Uterus (tissue), 4 donors: ENCODE results near the gene SLC25A53. TPM values are rescaled to one million over a fixed set of nuclear protein-coding genes. Genes with fewer than 3 reads are reported as not detected.

Experiments used
- DNase-seq, 2 donors: peaks; one replicate each; pipeline ENCODE4 v3.0.0-alpha.2; 2019 to 2020
- H3K27ac ChIP-seq, 2 donors: fragments of 200-600 bp; sonication (generic); 1 replicate in 1 of 2; 2 replicates in 1 of 2; pipeline ENCODE4 v1.5.1; 2016 to 2018
- H3K27me3 ChIP-seq, 2 donors: fragments of 200-600 bp; sonication (generic); one replicate each; pipeline ENCODE4 v1.5.1; 2018 to 2019; ENCODE audit warnings: control low read depth in 1 of 2
- H3K36me3 ChIP-seq, 2 donors: fragments of 200-600 bp; sonication (generic); one replicate each; pipeline ENCODE4 v1.5.1; 2019; ENCODE audit warnings: control low read depth in 1 of 2
- H3K4me1 ChIP-seq, 2 donors: fragments of 200-600 bp; sonication (generic); one replicate each; pipeline ENCODE4 v1.5.1; 2018 to 2019; ENCODE audit warnings: control low read depth in 1 of 2
- H3K4me3 ChIP-seq, 2 donors: fragments of 200-600 bp; sonication (generic); 1 replicate in 1 of 2; 2 replicates in 1 of 2; pipeline ENCODE4 v1.5.1; 2018 to 2019; ENCODE audit warnings: mild to moderate bottlenecking in 1 of 2
- H3K9me3 ChIP-seq, 2 donors: fragments of 200-600 bp; sonication (generic); one replicate each; pipeline ENCODE4 v1.5.1; 2019; ENCODE audit warnings: control low read depth in 1 of 2
- POLR2A ChIP-seq, 2 donors: fragments of 450-650 bp; IDR thresholded peaks; one replicate each; pipeline ENCODE4 v1.6.1; 2016; ENCODE audit warnings: antibody characterized with exemption in 2 of 2, mild to moderate bottlenecking in 1 of 2, moderate library complexity in 1 of 2
- intact Hi-C: fragments of 100-400 bp; cut with DNase I; formaldehyde crosslinking; loops from one replicate; pipeline ENCODE4 v1.15.1; 2023; ENCODE audit warnings: low total_unique reads
- total RNA-seq, 4 donors: library from RNA; depleted of rRNA in 3 of 4; stranded (reverse); fragments of >200 nt in 3 of 4; gene quantifications; one replicate each; pipeline versions ENCODE4 v1.1.0 to v1.2.4, GENCODE V29; 2014 to 2023
- TF ChIP-seq, protein P1 (sequence below), 4 experiments: fragments of 200-600 bp in 2 of 4; fragments of 450-650 bp in 2 of 4; sonication (generic) in 2 of 4; IDR thresholded peaks; one replicate each; pipeline ENCODE4 v1.5.1; 2016 to 2019; ENCODE audit warnings: antibody characterized with exemption in 4 of 4, mild to moderate bottlenecking in 2 of 4, moderate library complexity in 1 of 4
- donor health status: DM: yes; HTN: yes; CAD: no.

Gene SLC25A53
- total RNA-seq, 4 donors from 2014 or later, result 10.2 to 22.4 (median 19.2) TPM; not detected in 1

DNA sequence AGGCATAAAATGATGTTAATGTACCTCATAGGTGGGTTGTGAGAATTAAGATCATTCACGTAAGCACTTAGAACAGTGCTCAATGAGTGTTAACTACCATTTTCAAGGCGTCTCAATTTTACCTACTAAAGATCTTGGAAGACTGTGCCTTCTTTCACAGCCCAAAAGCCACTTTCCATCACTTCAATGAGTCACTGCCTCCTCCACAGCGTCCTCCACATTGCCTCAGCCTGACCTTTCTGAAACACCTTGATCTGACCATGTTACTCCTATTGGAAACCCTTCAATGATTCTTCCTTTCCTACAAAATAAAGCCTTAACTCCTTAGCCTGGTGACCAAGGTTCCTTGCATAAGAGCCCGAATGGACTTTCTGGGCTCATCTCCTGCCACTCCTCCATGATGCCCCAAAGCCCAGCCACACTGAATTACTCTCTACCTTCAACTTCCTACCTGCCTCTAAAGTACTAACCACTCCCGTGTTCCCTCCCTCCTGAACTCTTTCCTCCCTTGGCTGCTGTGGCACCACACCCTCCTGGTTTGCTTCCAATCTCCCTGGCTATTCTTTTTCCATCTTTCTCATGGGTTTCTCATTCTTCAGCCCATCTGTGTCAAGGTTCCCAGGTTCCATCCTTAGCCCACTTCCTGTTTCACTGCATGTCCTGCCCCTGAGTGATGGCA lies 22.1 kb downstream of the SLC25A53 start:
- Histone ChIP-seq H3K9me3 (no peaks in the 10 kb centered on the region), H3K36me3 (no peaks in the 10 kb centered on the region), H3K27ac (no peak overlapping the region), H3K4me3 (no peak overlapping the region), H3K27me3 (no peaks in the 10 kb centered on the region), H3K4me1 (no peaks in the 10 kb centered on the region)
- no peak for TF ChIP-seq POLR2A (IDR thresholded peaks at IDR 0.05)
- TF ChIP-seq, protein P1, sequence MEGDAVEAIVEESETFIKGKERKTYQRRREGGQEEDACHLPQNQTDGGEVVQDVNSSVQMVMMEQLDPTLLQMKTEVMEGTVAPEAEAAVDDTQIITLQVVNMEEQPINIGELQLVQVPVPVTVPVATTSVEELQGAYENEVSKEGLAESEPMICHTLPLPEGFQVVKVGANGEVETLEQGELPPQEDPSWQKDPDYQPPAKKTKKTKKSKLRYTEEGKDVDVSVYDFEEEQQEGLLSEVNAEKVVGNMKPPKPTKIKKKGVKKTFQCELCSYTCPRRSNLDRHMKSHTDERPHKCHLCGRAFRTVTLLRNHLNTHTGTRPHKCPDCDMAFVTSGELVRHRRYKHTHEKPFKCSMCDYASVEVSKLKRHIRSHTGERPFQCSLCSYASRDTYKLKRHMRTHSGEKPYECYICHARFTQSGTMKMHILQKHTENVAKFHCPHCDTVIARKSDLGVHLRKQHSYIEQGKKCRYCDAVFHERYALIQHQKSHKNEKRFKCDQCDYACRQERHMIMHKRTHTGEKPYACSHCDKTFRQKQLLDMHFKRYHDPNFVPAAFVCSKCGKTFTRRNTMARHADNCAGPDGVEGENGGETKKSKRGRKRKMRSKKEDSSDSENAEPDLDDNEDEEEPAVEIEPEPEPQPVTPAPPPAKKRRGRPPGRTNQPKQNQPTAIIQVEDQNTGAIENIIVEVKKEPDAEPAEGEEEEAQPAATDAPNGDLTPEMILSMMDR (IDR thresholded peaks at IDR 0.05), result no peak
- DNase-seq, result no peak
- intact Hi-C loops, result no loop called here

DNA sequence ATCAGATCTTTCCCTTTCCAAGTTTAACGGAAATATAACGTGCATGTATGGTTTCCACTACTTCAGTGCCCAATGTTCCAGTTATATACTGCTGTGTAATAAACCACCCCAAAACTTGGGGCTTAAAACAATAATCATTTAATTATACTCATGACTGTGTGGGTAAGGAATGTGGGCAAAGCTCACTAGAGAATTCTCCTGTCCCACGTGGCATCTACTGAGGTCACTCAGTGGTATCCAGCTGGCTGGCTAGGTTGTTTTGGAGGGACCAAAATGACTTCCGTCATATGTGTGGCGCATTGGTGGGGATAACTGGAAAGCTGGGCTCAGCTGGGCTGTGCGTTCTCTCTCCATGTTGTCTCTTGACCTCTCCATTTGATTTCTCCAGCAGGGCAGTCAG lies 26.0 kb downstream of the SLC25A53 start:
- intact Hi-C loops, result no loop called here
- Histone ChIP-seq H3K27me3 (no peaks in the 10 kb centered on the region), H3K4me1 (no peaks in the 10 kb centered on the region), H3K36me3 (no peaks in the 10 kb centered on the region), H3K27ac (no peak overlapping the region), H3K9me3 (no peaks in the 10 kb centered on the region), H3K4me3 (no peak overlapping the region)
- DNase-seq, result no peak
- TF ChIP-seq, protein P1 (IDR thresholded peaks at IDR 0.05), result no peak
- TF ChIP-seq POLR2A (IDR thresholded peaks at IDR 0.05), result no peak

DNA sequence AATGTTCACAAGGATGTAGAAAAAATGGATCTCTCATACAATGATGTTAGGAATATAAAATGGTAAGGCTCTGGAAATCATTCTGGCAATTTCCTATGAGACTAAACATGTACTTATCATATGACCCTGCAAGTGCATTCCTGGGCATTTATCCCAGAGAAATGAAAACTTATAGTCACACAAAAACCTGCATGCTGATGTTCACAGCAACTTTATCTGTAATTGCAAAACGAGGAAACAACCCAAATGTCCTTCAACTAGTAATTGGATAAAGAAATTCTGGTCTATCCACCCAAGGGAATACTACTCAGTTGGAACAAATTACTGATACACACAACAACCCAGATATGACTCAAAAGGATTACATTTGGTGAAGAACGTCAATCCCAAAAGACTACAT lies 30.0 kb downstream of the SLC25A53 start:
- no peak overlapping the region for H3K4me3 ChIP-seq
- no peaks in the 10 kb centered on the region for H3K27me3 ChIP-seq
- no peak overlapping the region for H3K27ac ChIP-seq
- intact Hi-C loops, result no loop called here
- no peak for DNase-seq
- TF ChIP-seq, protein P1 (IDR thresholded peaks at IDR 0.05), result no peak
- TF ChIP-seq POLR2A (IDR thresholded peaks at IDR 0.05), result no peak
- H3K9me3 ChIP-seq, result no peaks in the 10 kb centered on the region
- no peaks in the 10 kb centered on the region for H3K36me3 ChIP-seq
- no peaks in the 10 kb centered on the region for H3K4me1 ChIP-seq

DNA sequence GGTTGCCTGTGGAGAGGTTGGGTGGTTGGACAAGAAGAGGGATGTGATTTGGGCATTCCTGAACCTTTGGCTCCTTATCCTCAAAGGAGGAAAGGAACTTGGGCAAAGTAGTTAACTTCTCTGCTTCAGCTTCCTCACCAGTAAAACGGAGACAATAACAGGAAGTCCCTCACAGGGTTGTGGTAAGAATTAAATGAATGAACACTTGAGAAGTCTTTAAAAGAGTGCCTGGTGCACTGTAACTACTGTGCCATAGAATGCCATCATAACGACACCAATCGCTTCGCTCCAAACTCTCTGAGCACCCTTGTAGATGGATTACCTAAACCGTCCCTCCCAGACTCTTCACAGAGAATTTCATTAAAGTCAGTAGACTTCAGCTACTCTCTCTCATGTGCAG lies 34.0 kb downstream of the SLC25A53 start:
- Histone ChIP-seq H3K36me3 (no peaks in the 10 kb centered on the region), H3K9me3 (no peaks in the 10 kb centered on the region), H3K4me1 (no peaks in the 10 kb centered on the region), H3K4me3 (no peak overlapping the region), H3K27me3 (no peaks in the 10 kb centered on the region), H3K27ac (no peak overlapping the region)
- TF ChIP-seq, protein P1 (IDR thresholded peaks at IDR 0.05), result no peak
- TF ChIP-seq POLR2A (IDR thresholded peaks at IDR 0.05), result no peak
- intact Hi-C loops, result no loop called here
- no peak for DNase-seq

DNA sequence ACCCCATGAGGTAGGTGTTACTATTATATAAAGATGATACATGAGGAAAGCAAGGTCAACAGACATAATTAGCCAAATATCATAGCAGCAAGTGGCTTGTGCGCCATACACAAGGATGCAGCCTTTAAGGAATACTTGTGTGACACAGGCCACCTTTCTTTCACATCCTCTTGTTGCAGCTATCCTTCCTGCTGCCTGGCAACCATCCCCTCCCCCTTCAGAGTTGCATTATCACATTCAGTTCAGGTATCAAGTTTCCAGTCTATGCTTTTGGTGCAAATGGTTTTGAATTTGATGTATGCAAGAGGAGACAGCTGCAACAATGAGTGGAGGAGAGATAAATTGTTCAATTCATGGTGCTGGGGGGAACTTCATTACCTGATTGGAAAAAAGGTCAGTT lies 38.0 kb downstream of the SLC25A53 start:
- Histone ChIP-seq H3K27ac (no peak overlapping the region), H3K27me3 (no peaks in the 10 kb centered on the region), H3K4me1 (no peaks in the 10 kb centered on the region), H3K36me3 (no peaks in the 10 kb centered on the region), H3K9me3 (no peaks in the 10 kb centered on the region), H3K4me3 (no peak overlapping the region)
- intact Hi-C loops, result no loop called here
- DNase-seq, result no peak
- TF ChIP-seq, protein P1 (IDR thresholded peaks at IDR 0.05), result no peak
- TF ChIP-seq POLR2A (IDR thresholded peaks at IDR 0.05), result no peak
